EH (cell line): ENCODE results near the gene ISOC1.

Source experiments
- DNase-seq: peaks from one replicate; pipeline ENCODE4 v3.0.0-alpha.2; 2015; ENCODE audit warnings: low read depth

Gene ISOC1

GRCh38 chr5:129125819-129126218 lies 31.3 kb downstream of the ISOC1 start:
- no peak for DNase-seq

GRCh38 chr5:129133553-129133952 lies 39.0 kb downstream of the ISOC1 start:
- no peak for DNase-seq

GRCh38 chr5:129135633-129136032 lies 41.1 kb downstream of the ISOC1 start:
- no peak for DNase-seq

GRCh38 chr5:129137637-129138036 lies 43.1 kb downstream of the ISOC1 start:
- no peak for DNase-seq

- no peak for DNase-seq
Measured at GRCh38 chr5:129141078-129141477, 46.5 kb downstream of the ISOC1 start.

GRCh38 chr5:129141696-129142095 lies 47.1 kb downstream of the ISOC1 start:
- no peak for DNase-seq

- DNase-seq: no peak
Measured at GRCh38 chr5:129155876-129156275, 61.3 kb downstream of the ISOC1 start.

GRCh38 chr5:129161830-129162229 lies 67.3 kb downstream of the ISOC1 start:
- DNase-seq: no peak
